K562 (cell line): Measurements from ENCODE around the gene MFSD12. TPM values are rescaled to one million over a fixed set of nuclear protein-coding genes. Genes with fewer than 3 reads are reported as not detected.
A peak's percentile ranks its signal among the peaks of the same experiment; 100 is the strongest.

ENCODE experiments used
- ASH1L ChIP-seq: fragments of 450-650 bp; IDR thresholded peaks from 2 replicates; pipeline ENCODE4 v1.6.1; 2018; ENCODE audit warnings: borderline replicate concordance, mild to moderate bottlenecking, low read depth; ENCODE audit not compliant: partially characterized antibody
- BRCA1 ChIP-seq, 2 experiments: fragments of 450-650 bp in 1 of 2; sonication (generic) in 1 of 2; formaldehyde crosslinking in 1 of 2; IDR thresholded peaks; 2 replicates each; pipeline versions ENCODE4 v1.5.0 to v1.6.1; 2017 to 2020; ENCODE audit warnings: mild to moderate bottlenecking in 1 of 2, missing genetic modification reagents in 1 of 2
- BRF2 ChIP-seq: IDR thresholded peaks from 3 replicates; pipeline ENCODE4 v1.6.1; 2011; ENCODE audit warnings: borderline replicate concordance, mild to moderate bottlenecking; ENCODE audit not compliant: insufficient read length, insufficient read depth
- CLOCK ChIP-seq: fragments of 250-450 bp; sonication (Bioruptor Pico); IDR thresholded peaks from 2 replicates; pipeline ENCODE4 v1.4.0; 2020; ENCODE audit warnings: mild to moderate bottlenecking, moderate library complexity, borderline replicate concordance
- DPF2 ChIP-seq: fragments of 450-650 bp; IDR thresholded peaks from 2 replicates; pipeline ENCODE4 v1.6.1; 2016
- EGR1 ChIP-seq: fragments of 450-650 bp; conservative IDR thresholded peaks from 2 replicates; pipeline ENCODE4 v1.6.1; 2017; ENCODE audit warnings: mild to moderate bottlenecking
- ELF2 ChIP-seq: fragments of 250-450 bp; sonication (Bioruptor Pico); IDR thresholded peaks from 2 replicates; pipeline ENCODE4 v1.5.0; 2021; ENCODE audit warnings: mild to moderate bottlenecking
- HDAC1 ChIP-seq, 2 experiments: fragments of 450-650 bp; IDR thresholded peaks; 2 replicates each; pipeline ENCODE4 v1.6.1; 2016 to 2017; ENCODE audit warnings: inconsistent platforms in 1 of 2, mild to moderate bottlenecking in 1 of 2, moderate library complexity in 1 of 2
- HLTF ChIP-seq: fragments of 450-650 bp; IDR thresholded peaks from 2 replicates; pipeline ENCODE4 v1.6.1; 2016
- LARP7 ChIP-seq: fragments of 450-650 bp; IDR thresholded peaks from 2 replicates; pipeline ENCODE4 v1.6.1; 2016
- MCM7 ChIP-seq, 2 experiments: fragments of 450-650 bp; IDR thresholded peaks; 2 replicates each; pipeline ENCODE4 v1.6.1; 2016 to 2018
- NBN ChIP-seq: fragments of 450-650 bp; IDR thresholded peaks from 2 replicates; pipeline ENCODE4 v1.6.1; 2016; ENCODE audit warnings: low read depth, mild to moderate bottlenecking
- OTX1 ChIP-seq: fragments of 450-650 bp; formaldehyde crosslinking; IDR thresholded peaks from 2 replicates; pipeline ENCODE4 v1.4.0; 2022; ENCODE audit warnings: mild to moderate bottlenecking
- SMARCA4 ChIP-seq: fragments of 450-650 bp; IDR thresholded peaks from 2 replicates; pipeline ENCODE4 v1.6.1; 2016
- SRSF1 ChIP-seq: fragments of 200-400 bp; formaldehyde crosslinking; IDR thresholded peaks from 2 replicates; pipeline ENCODE4 v1.6.1; 2017; ENCODE audit warnings: mild to moderate bottlenecking, low read depth, low read length, moderate library complexity
- ZBTB26 ChIP-seq: fragments of 450-650 bp; formaldehyde crosslinking; IDR thresholded peaks from 2 replicates; pipeline ENCODE4 v1.4.0; 2022; ENCODE audit warnings: missing genetic modification characterization
- ZNF445 ChIP-seq: fragments of 250-450 bp; sonication (Bioruptor Pico); IDR thresholded peaks from 2 replicates; pipeline ENCODE4 v1.4.0; 2020; ENCODE audit warnings: low read depth, mild to moderate bottlenecking, moderate library complexity
- ZNF449 ChIP-seq: fragments of 250-450 bp; sonication (Bioruptor Pico); IDR thresholded peaks from 2 replicates; pipeline ENCODE4 v1.8.0; 2022; ENCODE audit warnings: moderate library complexity, mild to moderate bottlenecking, inconsistent platforms
- polyA plus RNA-seq, 8 experiments: library from polyadenylated mRNA; depleted of rRNA in 4 of 8; stranded (reverse) in 5 of 8; unstranded in 3 of 8; fragments of >200 nt; fragmentation: Nextera tagmentation in 2 of 8; fragmentation: Illumina TruSeq in 1 of 8; extraction: Ambion mirVana in 2 of 8; extraction: Trizol in 1 of 8; gene quantifications; 2 replicates each; pipeline versions ENCODE4 v1.2.1 to v1.2.3, GENCODE V29; 2011 to 2014; ENCODE audit warnings: inconsistent platforms in 1 of 8, missing spikeins in 1 of 8
- total RNA-seq, 7 experiments: library from RNA; depleted of rRNA in 6 of 7; stranded (reverse); fragments of >200 nt in 6 of 7; fragmentation: Illumina TruSeq in 2 of 7; extraction: Trizol in 2 of 7; gene quantifications; 2 replicates each; pipeline versions ENCODE4 v1.2.1 to v1.2.3, GENCODE V29; 2011 to 2021; ENCODE audit warnings: low replicate concordance in 1 of 7
- TF ChIP-seq, protein P1 (sequence below), 2 experiments: fragments of 450-650 bp; IDR thresholded peaks; 2 replicates each; pipeline ENCODE4 v1.6.1; 2016

The MFSD12 gene
- total and polyA plus RNA-seq, 9 of the 15 experiments (the other 6 are each of a cell fraction or from before 2014, with no cell fraction given), result 0.69 to 112 (median 31.8) TPM

DNA sequence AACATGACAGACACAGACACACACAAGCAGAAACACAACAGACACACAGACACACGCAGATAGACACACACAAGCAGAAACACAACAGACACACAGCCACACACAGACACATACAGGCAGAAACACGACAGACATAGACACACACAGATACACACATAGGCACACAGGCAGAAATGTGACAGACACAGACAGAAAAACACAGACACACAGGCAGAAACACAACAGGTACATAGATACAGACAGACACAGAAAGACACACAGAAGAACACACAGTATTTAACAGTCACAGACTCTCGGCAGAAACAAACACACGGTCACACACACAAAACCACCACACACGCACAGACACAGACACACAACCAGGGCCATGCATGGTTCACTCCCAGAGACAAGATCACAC lies 48.4 kb upstream of the MFSD12 start (continued):
- TF ChIP-seq NBN (peak; percentile 63; the same call in 1 of the 2 replicates), HDAC1 (IDR thresholded peaks at IDR 0.05) (peak in 1 of 2 experiments; percentile 25; a peak in 1 of 4 replicates), LARP7 (peak; percentile 79; the same call in 1 of the 2 replicates), MCM7 (IDR thresholded peaks at IDR 0.05) (0 out of 4 replicates have a peak, but pooled peaks have one; percentile 3 to 17), CLOCK (CRISPR knock-in tag) (no peak), OTX1 (CRISPR knock-in tag) (0 out of 2 replicates have a peak, but pooled peaks have one; percentile 26), BRF2 (no peak), SRSF1 (no peak), BRCA1 (IDR thresholded peaks at IDR 0.05) (no peak), BRCA1 (CRISPR knock-in tag; IDR thresholded peaks at IDR 0.05) (no peak), DPF2 (peak; percentile 26), ZBTB26 (peak; percentile 56; the same call in 1 of the 2 replicates), EGR1 (peak; percentile 30; the same call in 1 of the 2 replicates), ZNF449 (CRISPR knock-in tag) (no peak), ASH1L (peak; percentile 16), SMARCA4 (peak; percentile 48; the same call in 1 of the 2 replicates), ELF2 (CRISPR knock-in tag) (no peak), HLTF (peak; percentile 74), ZNF445 (no peak)
- TF ChIP-seq, protein P1, sequence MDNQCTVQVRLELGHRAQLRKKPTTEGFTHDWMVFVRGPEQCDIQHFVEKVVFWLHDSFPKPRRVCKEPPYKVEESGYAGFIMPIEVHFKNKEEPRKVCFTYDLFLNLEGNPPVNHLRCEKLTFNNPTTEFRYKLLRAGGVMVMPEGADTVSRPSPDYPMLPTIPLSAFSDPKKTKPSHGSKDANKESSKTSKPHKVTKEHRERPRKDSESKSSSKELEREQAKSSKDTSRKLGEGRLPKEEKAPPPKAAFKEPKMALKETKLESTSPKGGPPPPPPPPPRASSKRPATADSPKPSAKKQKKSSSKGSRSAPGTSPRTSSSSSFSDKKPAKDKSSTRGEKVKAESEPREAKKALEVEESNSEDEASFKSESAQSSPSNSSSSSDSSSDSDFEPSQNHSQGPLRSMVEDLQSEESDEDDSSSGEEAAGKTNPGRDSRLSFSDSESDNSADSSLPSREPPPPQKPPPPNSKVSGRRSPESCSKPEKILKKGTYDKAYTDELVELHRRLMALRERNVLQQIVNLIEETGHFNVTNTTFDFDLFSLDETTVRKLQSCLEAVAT (IDR thresholded peaks at IDR 0.05), result peak; percentile 44 to 48; a peak in 2 of 4 replicates
